Osteoblast (primary cell): Measurements from ENCODE around the gene ERCC6L2. TPM values are rescaled to one million over a fixed set of nuclear protein-coding genes. Genes with fewer than 3 reads are reported as not detected.

Source experiments
- DNase-seq: peaks from one replicate; pipeline ENCODE4 v3.0.0; 2011; ENCODE audit warnings: low spot score, mixed read lengths; ENCODE audit not compliant: insufficient read length; ENCODE audit errors: missing footprints
- H2AFZ ChIP-seq: 2 replicates; pipeline ENCODE4 v1.6.0; 2011; ENCODE audit warnings: mild to moderate bottlenecking, low read length
- H3K27ac ChIP-seq: 2 replicates; pipeline ENCODE4 v1.5.1; 2011; ENCODE audit warnings: mild to moderate bottlenecking, low read depth, low read length, moderate library complexity
- H3K27me3 ChIP-seq: 2 replicates; pipeline ENCODE4 v1.6.0; 2012; ENCODE audit warnings: mild to moderate bottlenecking, control low read depth, inconsistent platforms, low read length, moderate library complexity; ENCODE audit not compliant: insufficient read depth
- H3K36me3 ChIP-seq: 2 replicates; pipeline ENCODE4 v1.5.1; 2011; ENCODE audit warnings: mild to moderate bottlenecking, low read length, control low read depth, moderate library complexity; ENCODE audit not compliant: insufficient read depth
- H3K4me1 ChIP-seq: 2 replicates; pipeline ENCODE4 v1.5.1; 2011; ENCODE audit warnings: mild to moderate bottlenecking, low read length, control low read depth, moderate library complexity; ENCODE audit not compliant: insufficient read depth
- H3K4me2 ChIP-seq: 2 replicates; pipeline ENCODE4 v1.6.0; 2011; ENCODE audit warnings: mild to moderate bottlenecking, low read length; ENCODE audit not compliant: insufficient read depth
- H3K4me3 ChIP-seq: fragments of 200-600 bp; sonication (generic); 3 replicates; pipeline ENCODE4 v1.5.1; 2012; ENCODE audit warnings: mild to moderate bottlenecking, low read length, inconsistent platforms; ENCODE audit not compliant: insufficient read depth
- H3K79me2 ChIP-seq: 2 replicates; pipeline ENCODE4 v1.6.0; 2012; ENCODE audit warnings: mild to moderate bottlenecking, low read length, control low read depth, inconsistent platforms; ENCODE audit not compliant: insufficient read depth
- H3K9me3 ChIP-seq: 2 replicates; pipeline ENCODE4 v1.5.1; 2011; ENCODE audit warnings: low read depth, low read length, control low read depth
- H4K20me1 ChIP-seq: 2 replicates; pipeline ENCODE4 v1.6.0; 2012; ENCODE audit warnings: mild to moderate bottlenecking, low read length, control low read depth; ENCODE audit not compliant: insufficient read depth
- total RNA-seq: library from RNA; depleted of rRNA; stranded (reverse); fragments of >200 nt; gene quantifications from 2 replicates; pipeline ENCODE4 v1.2.3, GENCODE V29; 2012
- TF ChIP-seq, protein P1 (sequence below): IDR thresholded peaks from 2 replicates; pipeline ENCODE4 v1.5.1; 2011; ENCODE audit warnings: mild to moderate bottlenecking, low read depth, low read length, moderate library complexity; ENCODE audit errors: extremely low read depth

Gene ERCC6L2
- total RNA-seq, 1 donor, result 77.8 TPM

DNA sequence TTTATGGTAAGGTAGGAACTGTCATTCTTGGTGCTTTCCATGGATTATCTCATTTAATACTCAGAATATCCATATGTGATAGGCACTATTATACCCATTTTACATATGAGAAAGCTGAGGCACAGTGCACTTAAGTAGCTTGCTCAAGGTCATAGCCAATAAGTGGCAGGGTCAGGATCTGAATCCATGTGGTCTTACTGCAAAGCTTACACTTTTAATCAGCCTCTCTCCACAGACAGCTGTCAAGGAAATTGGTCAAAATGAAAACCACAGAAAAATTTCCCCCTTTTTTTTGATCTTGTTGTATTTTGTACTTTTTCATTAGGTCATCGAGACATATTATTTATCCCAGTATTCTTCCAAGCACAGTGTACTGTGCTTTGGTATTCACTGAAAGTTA lies 78.5 kb downstream of the ERCC6L2 start:
- no peak for DNase-seq

DNA sequence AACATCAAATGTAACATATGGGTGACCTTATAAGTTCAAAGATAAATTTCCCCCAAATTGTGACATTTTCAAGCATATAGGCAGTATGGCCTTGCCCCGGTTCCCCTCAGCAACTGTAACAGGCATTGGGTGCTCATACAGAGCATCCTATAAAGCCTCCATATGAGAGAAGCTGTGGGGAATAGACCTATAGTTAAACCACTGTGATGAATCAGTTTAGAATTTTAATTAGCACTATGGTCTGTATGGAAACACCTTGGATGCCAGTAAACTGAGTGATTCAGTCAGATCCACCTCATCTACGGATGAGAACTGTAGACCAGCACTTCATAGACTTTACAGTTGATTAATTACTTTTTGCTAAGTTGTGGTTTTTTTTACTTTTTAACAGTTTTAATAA lies 79.4 kb downstream of the ERCC6L2 start:
- H3K9me3 ChIP-seq, result no peaks in the 10 kb centered on the region
- no peaks in the 10 kb centered on the region for H4K20me1 ChIP-seq
- H3K4me1 ChIP-seq, result no peaks in the 10 kb centered on the region
- no peak overlapping the region for H2AFZ ChIP-seq
- H3K4me2 ChIP-seq, result no peak overlapping the region
- no peak for DNase-seq
- no peak overlapping the region for H3K4me3 ChIP-seq
- H3K36me3 ChIP-seq, result peaks cover 20% of the 10 kb centered on the region
- H3K79me2 ChIP-seq, result no peaks in the 10 kb centered on the region
- H3K27ac ChIP-seq, result no peak overlapping the region
- TF ChIP-seq, protein P1, sequence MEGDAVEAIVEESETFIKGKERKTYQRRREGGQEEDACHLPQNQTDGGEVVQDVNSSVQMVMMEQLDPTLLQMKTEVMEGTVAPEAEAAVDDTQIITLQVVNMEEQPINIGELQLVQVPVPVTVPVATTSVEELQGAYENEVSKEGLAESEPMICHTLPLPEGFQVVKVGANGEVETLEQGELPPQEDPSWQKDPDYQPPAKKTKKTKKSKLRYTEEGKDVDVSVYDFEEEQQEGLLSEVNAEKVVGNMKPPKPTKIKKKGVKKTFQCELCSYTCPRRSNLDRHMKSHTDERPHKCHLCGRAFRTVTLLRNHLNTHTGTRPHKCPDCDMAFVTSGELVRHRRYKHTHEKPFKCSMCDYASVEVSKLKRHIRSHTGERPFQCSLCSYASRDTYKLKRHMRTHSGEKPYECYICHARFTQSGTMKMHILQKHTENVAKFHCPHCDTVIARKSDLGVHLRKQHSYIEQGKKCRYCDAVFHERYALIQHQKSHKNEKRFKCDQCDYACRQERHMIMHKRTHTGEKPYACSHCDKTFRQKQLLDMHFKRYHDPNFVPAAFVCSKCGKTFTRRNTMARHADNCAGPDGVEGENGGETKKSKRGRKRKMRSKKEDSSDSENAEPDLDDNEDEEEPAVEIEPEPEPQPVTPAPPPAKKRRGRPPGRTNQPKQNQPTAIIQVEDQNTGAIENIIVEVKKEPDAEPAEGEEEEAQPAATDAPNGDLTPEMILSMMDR, result no peak
- H3K27me3 ChIP-seq, result no peaks in the 10 kb centered on the region

More for the DNA sequence above, 78.5 kb downstream of the ERCC6L2 start:
- no peak overlapping the region for H3K4me2 ChIP-seq
- no peaks in the 10 kb centered on the region for H3K79me2 ChIP-seq
- TF ChIP-seq, protein P1, result no peak
- no peaks in the 10 kb centered on the region for H3K27me3 ChIP-seq
- H3K4me3 ChIP-seq, result no peak overlapping the region
- H3K9me3 ChIP-seq, result no peaks in the 10 kb centered on the region
- H3K4me1 ChIP-seq, result no peaks in the 10 kb centered on the region
- H3K27ac ChIP-seq, result no peak overlapping the region
- peaks cover 20% of the 10 kb centered on the region for H3K36me3 ChIP-seq
- no peaks in the 10 kb centered on the region for H4K20me1 ChIP-seq
- H2AFZ ChIP-seq, result no peak overlapping the region

DNA sequence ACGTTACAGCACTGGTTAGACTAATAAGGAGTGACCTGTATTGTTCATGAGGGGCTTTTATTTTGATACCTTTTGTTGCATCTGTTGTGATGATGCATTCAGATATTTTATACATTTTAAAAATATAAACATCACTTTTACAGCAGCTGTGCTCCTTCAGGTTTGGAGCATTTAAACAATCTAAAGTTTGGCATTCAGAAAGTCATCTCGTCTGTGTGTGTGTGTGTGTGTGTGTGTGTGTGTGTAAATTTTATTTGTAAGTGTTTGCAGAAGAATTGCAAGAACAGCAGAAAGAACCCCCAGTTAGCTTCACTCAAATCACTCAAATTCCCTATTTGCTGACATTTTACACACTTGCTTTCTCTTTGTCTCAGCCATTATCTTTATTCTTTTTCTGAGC lies 87.4 kb downstream of the ERCC6L2 start:
- Histone ChIP-seq H3K79me2 (no peaks in the 10 kb centered on the region), H3K36me3 (no peaks in the 10 kb centered on the region), H3K4me2 (no peak overlapping the region), H2AFZ (no peak overlapping the region), H3K4me3 (no peak overlapping the region), H4K20me1 (no peaks in the 10 kb centered on the region), H3K27me3 (no peaks in the 10 kb centered on the region), H3K9me3 (no peaks in the 10 kb centered on the region), H3K27ac (no peak overlapping the region), H3K4me1 (no peaks in the 10 kb centered on the region)
- DNase-seq, result no peak
- TF ChIP-seq, protein P1, result no peak

DNA sequence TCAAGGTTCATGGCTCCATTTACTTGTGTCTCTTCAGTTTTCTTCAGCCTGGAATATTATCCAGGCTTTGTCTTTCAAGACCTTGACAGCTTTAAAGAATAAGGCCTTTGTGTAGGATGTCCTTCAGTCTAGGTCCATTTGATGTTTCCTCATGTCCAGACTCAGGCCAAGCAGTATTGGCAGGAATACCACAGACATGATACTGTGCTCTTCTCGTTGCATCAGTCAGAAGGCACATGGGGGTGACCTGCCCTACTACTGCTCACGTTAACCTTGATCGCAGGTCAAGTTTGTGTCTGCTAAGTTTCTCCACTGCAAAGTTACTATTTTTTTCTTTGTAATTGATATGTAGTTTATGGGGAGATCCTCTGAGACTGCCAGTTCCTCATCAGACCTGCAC lies 88.2 kb downstream of the ERCC6L2 start:
- no peaks in the 10 kb centered on the region for H3K79me2 ChIP-seq
- H3K4me3 ChIP-seq, result no peak overlapping the region
- no peaks in the 10 kb centered on the region for H4K20me1 ChIP-seq
- H3K4me2 ChIP-seq, result no peak overlapping the region
- H3K27ac ChIP-seq, result no peak overlapping the region
- H3K9me3 ChIP-seq, result no peaks in the 10 kb centered on the region
- no peak for DNase-seq
- no peaks in the 10 kb centered on the region for H3K4me1 ChIP-seq
- no peaks in the 10 kb centered on the region for H3K27me3 ChIP-seq
- TF ChIP-seq, protein P1, result no peak
- H2AFZ ChIP-seq, result no peak overlapping the region
- H3K36me3 ChIP-seq, result no peaks in the 10 kb centered on the region
